ENCODE measurements around the gene PPP1CB.
A peak's percentile ranks its signal among the peaks of the same experiment; 100 is the strongest.
"Not testable (repeated sequence)": the region's sequence is repeated elsewhere in the genome, so short reads cannot be mapped to it uniquely, and the experiment has no call there.

Gene PPP1CB

GRCh38 chr2:28782423-28782822 lies 30.8 kb downstream of the PPP1CB start:
- peaks cover 96% of the 10 kb centered on the region for H3K36me3 ChIP-seq (ENCODE audit: control insufficient read depth, insufficient read depth, low read length, severe bottlenecking)
- H3K27me3 ChIP-seq (replicated peaks; ENCODE audit: control insufficient read depth, insufficient read depth, low read length), result no peaks in the 10 kb centered on the region
- no peak overlapping the region for H3K4me3 ChIP-seq (ENCODE audit: low read length)
- H3K9ac ChIP-seq (ENCODE audit: low read length), result no peak overlapping the region
- DNase-seq (ENCODE audit: low read depth), result no peak
- H3K4me1 ChIP-seq (ENCODE audit: control insufficient read depth, insufficient read depth, low read length), result no peaks in the 10 kb centered on the region
- no peaks in the 10 kb centered on the region for H3K9me3 ChIP-seq (ENCODE audit: control insufficient read depth, low read length)

DNA sequence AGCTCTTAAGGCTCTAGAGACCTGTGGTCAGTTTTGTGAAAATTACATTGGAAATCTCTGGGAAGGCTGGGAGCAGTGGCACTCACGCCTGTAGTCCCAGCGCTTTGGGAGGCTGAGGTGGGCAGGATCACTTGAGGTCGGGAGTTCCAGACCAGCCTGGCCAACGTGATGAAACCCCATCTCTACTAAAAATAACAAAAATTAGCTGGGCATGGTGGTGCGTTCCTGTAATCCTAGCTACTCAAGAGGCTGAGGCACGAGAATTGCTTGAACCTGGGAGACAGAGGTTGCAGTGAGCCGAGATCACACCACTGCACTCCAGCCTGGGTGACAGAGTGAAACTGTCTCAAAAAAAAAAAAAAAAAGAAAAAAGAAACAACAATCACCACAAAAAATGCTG lies 32.9 kb downstream of the PPP1CB start:
- H3K36me3 ChIP-seq (ENCODE audit: control insufficient read depth, insufficient read depth, low read length, severe bottlenecking), result peaks cover 95% of the 10 kb centered on the region
- H3K4me1 ChIP-seq (ENCODE audit: control insufficient read depth, insufficient read depth, low read length); H3K4me3 ChIP-seq (ENCODE audit: low read length); H3K9me3 ChIP-seq (ENCODE audit: control insufficient read depth, low read length); H3K27me3 ChIP-seq (replicated peaks; ENCODE audit: control insufficient read depth, insufficient read depth, low read length); H3K9ac ChIP-seq (ENCODE audit: low read length); DNase-seq (ENCODE audit: low read depth): not testable (repeated sequence)

DNA sequence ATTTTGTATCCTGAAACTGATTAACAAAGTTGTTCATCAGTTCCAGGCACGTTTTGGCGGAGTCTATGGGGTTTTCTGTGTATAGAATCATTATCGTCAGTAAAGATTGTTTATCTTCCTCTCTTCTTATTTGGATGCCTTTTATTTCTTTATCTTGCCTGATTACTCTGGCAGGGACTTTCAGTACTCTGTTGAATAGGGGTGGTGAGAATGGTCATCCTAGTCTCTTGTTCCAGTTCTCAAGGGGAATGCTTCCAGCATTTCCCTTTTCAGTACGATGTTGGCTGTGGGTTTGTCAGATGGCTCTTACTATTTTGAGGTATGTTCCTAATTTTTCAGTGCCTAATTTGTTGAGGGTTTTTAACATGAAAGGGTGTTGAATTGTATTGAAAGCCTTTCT lies 45.0 kb downstream of the PPP1CB start:
- Histone ChIP-seq H3K27me3 (replicated peaks; ENCODE audit: control insufficient read depth, insufficient read depth, low read length) (no peaks in the 10 kb centered on the region), H3K4me3 (ENCODE audit: low read length) (no peak overlapping the region), H3K4me1 (ENCODE audit: control insufficient read depth, insufficient read depth, low read length) (peaks cover 3% of the 10 kb centered on the region), H3K9ac (ENCODE audit: low read length) (no peak overlapping the region), H3K36me3 (ENCODE audit: control insufficient read depth, insufficient read depth, low read length, severe bottlenecking) (peaks cover 85% of the 10 kb centered on the region), H3K9me3 (ENCODE audit: control insufficient read depth, low read length) (peaks cover 10% of the 10 kb centered on the region)
- no peak for DNase-seq (ENCODE audit: low read depth)

GRCh38 chr2:28801726-28802125 lies 50.1 kb downstream of the PPP1CB start:
- Histone ChIP-seq H3K4me1 (ENCODE audit: control insufficient read depth, insufficient read depth, low read length) (peaks cover 30% of the 10 kb centered on the region), H3K36me3 (ENCODE audit: control insufficient read depth, insufficient read depth, low read length, severe bottlenecking) (peaks cover 59% of the 10 kb centered on the region), H3K9ac (ENCODE audit: low read length) (no peak overlapping the region), H3K4me3 (ENCODE audit: low read length) (no peak overlapping the region), H3K9me3 (ENCODE audit: control insufficient read depth, low read length) (no peaks in the 10 kb centered on the region), H3K27me3 (replicated peaks; ENCODE audit: control insufficient read depth, insufficient read depth, low read length) (no peaks in the 10 kb centered on the region)
- peak; percentile 27 for DNase-seq (ENCODE audit: low read depth)

DNA sequence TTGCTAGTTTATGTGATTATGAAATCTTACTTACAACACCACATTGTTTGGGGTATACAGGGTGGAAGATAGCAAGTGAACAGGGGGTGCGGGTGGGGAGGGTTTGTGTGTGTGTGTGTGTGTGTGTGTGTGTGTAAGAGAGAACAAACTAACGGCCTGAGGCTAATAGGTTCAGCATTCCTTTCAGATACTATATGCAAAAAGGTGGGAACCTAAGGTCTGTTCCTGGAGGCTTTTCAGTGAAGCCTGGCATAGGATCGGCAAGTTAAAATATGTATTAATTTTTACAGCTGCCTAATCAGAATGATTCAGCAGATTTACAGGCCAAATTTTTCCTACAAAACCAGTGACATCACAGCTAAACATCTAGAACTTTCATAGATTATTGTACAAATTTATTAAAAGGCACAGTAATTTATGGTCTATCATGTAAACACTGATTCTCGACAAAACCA lies 51.4 kb downstream of the PPP1CB start:
- H3K27me3 ChIP-seq (replicated peaks; ENCODE audit: control insufficient read depth, insufficient read depth, low read length), result no peaks in the 10 kb centered on the region
- peaks cover 30% of the 10 kb centered on the region for H3K4me1 ChIP-seq (ENCODE audit: control insufficient read depth, insufficient read depth, low read length)
- peak overlapping the region; percentile 20 for H3K9ac ChIP-seq (ENCODE audit: low read length)
- H3K4me3 ChIP-seq (ENCODE audit: low read length), result no peak overlapping the region
- H3K9me3 ChIP-seq (ENCODE audit: control insufficient read depth, low read length), result no peaks in the 10 kb centered on the region
- H3K36me3 ChIP-seq (ENCODE audit: control insufficient read depth, insufficient read depth, low read length, severe bottlenecking), result peaks cover 53% of the 10 kb centered on the region
- DNase-seq (ENCODE audit: low read depth), result peak; percentile 48

- Histone ChIP-seq H3K4me3 (ENCODE audit: low read length) (peak overlapping the region; percentile 79), H3K9me3 (ENCODE audit: control insufficient read depth, low read length) (no peaks in the 10 kb centered on the region), H3K36me3 (ENCODE audit: control insufficient read depth, insufficient read depth, low read length, severe bottlenecking) (peaks cover 14% of the 10 kb centered on the region), H3K4me1 (ENCODE audit: control insufficient read depth, insufficient read depth, low read length) (peaks cover 16% of the 10 kb centered on the region), H3K27me3 (replicated peaks; ENCODE audit: control insufficient read depth, insufficient read depth, low read length) (no peaks in the 10 kb centered on the region), H3K9ac (ENCODE audit: low read length) (peak overlapping the region; percentile 74)
- peak; percentile 2 for DNase-seq (ENCODE audit: low read depth)
Measured at GRCh38 chr2:28809927-28810326, 58.3 kb downstream of the PPP1CB start.

DNA sequence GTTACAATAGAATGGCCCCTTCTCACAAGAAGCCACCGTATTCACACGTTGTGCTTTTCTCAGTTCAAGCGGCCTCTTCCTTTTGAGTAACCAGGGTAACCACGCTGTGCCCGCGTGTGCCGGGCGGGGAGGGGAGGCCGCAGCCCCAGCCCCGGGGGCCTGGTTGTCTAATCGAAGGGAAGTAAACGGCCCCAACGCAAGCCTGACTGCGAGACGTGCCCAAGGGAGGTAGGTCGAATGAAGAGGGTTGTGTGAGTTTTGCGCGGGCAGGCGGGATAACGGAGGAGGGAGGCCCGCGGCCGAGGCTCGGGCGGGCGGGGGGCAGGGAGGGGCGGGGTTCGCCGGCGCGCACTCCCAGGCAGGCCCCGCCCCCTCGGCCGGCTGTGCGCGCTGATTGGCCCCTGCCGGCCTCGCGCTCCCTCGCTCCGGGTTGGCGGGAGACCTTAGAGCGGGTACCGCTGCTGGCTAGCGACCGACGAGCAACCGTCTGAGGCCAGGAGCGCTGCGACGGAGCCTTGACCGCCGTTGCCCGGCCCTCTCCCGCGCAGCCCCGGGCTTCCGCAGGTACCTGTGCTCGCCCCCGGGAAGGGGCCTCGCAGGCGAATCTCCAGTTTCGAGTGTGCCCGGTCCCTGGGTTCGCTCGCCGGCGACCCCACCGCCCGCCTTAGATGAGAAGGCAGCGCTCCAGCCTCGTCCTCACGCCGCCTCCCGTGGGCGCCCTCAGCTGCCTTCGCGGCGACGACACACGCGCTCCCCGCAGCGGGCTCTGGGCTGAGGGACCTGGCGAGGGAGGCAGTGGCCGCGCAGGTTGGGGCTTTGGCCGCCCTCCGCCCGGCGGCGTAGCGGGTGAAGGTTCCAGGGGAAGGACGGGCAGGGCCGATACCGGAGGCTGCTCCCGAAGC lies 59.0 kb downstream of the PPP1CB start, which contains the start of gene SPDYA:
SPDYA (plus strand) TSS at position 451 of the 902 bp plus-strand sequence. CDS start 5,181 bp downstream, outside the sequence.
- Histone ChIP-seq H3K9me3 (ENCODE audit: control insufficient read depth, low read length) (no peaks in the 10 kb centered on the region), H3K4me3 (ENCODE audit: low read length) (peak within 1 kb of the TSS; percentile 79), H3K9ac (ENCODE audit: low read length) (peak within 1 kb of the TSS; percentile 74), H3K36me3 (ENCODE audit: control insufficient read depth, insufficient read depth, low read length, severe bottlenecking) (peaks cover 7% of the 10 kb centered on the region), H3K4me1 (ENCODE audit: control insufficient read depth, insufficient read depth, low read length) (peaks cover 16% of the 10 kb centered on the region), H3K27me3 (replicated peaks; ENCODE audit: control insufficient read depth, insufficient read depth, low read length) (no peaks in the 10 kb centered on the region)
- DNase-seq (ENCODE audit: low read depth), result peak; percentile 75

DNA sequence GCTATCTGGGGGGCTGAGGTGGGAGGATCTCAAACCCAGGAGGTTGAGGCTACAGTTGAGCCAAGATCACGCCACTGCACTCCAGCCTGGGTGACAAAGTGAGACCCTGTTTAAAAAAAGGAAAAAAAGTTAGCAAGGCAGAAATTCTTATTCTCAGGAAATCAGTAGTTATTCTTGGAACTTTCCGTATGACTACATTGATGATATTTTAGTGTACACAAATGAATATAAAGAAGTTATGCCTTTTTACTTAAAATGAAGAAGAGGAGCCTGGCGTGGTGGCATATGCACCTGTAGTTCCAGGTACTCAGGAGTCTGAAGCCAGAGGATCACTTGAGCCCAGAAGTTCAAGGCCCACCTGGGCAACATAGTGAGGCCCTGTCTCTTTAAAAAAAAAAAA lies 66.4 kb downstream of the PPP1CB start:
- Histone ChIP-seq H3K9me3 (ENCODE audit: control insufficient read depth, low read length) (no peaks in the 10 kb centered on the region), H3K4me3 (ENCODE audit: low read length) (no peak overlapping the region), H3K36me3 (ENCODE audit: control insufficient read depth, insufficient read depth, low read length, severe bottlenecking) (no peaks in the 10 kb centered on the region), H3K27me3 (replicated peaks; ENCODE audit: control insufficient read depth, insufficient read depth, low read length) (no peaks in the 10 kb centered on the region), H3K9ac (ENCODE audit: low read length) (no peak overlapping the region), H3K4me1 (ENCODE audit: control insufficient read depth, insufficient read depth, low read length) (no peaks in the 10 kb centered on the region)
- DNase-seq (ENCODE audit: low read depth), result no peak

DNA sequence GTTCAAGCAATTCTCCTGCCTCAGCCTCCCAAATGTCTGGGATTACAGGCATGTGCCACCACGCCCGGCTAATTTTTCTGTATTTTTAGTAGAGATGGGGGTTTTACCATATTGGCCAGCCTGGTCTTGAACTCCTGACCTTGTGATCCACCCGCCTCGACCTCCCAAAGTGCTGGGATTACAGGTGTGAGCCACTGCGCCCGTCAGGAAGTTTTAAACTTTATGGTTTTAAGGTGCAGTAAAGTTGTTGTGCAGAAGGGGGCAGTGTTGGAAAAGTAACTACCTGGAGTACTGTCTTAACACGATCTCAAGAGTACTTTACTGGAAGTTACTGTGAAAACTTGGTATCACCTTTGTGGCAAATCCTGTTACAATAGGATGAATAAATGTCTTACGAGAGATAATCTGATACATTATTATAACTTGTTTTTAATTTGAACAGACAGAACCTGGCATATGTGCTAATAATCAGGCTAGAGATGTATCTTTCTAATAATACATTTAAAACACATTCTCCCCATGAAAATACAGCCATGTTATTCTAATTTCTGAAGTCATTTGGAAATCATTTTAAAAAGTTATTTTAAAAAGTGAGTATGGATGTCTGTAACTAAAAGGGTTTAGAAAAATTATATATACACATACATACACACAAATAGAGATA lies 69.8 kb downstream of the PPP1CB start:
- Histone ChIP-seq H3K27me3 (replicated peaks; ENCODE audit: control insufficient read depth, insufficient read depth, low read length) (no peaks in the 10 kb centered on the region), H3K36me3 (ENCODE audit: control insufficient read depth, insufficient read depth, low read length, severe bottlenecking) (no peaks in the 10 kb centered on the region), H3K4me1 (ENCODE audit: control insufficient read depth, insufficient read depth, low read length) (no peaks in the 10 kb centered on the region), H3K9me3 (ENCODE audit: control insufficient read depth, low read length) (no peaks in the 10 kb centered on the region), H3K4me3 (ENCODE audit: low read length) (no peak overlapping the region), H3K9ac (ENCODE audit: low read length) (no peak overlapping the region)
- peak; percentile 77 for DNase-seq (ENCODE audit: low read depth)

DNA sequence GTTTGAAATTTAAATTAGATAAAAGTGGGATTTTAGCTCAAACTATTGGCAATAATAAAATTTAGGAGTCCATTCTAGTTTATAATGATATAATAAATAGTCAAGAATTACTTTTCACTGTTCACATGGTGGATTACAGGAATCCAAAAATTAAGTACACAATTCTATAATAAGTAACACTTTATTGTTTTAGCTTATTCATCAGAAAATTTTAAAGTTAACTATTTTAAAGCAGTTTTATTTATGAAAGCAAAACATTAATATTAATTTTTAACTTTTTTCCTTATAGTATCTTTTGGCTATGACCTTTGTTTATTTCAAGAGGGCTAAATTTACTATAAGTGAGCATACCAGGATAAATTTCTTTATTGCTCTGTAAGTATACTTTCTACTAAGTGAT lies 70.4 kb downstream of the PPP1CB start:
- H3K9me3 ChIP-seq (ENCODE audit: control insufficient read depth, low read length), result no peaks in the 10 kb centered on the region

GRCh38 chr2:28824207-28824606 lies 72.6 kb downstream of the PPP1CB start:
- Histone ChIP-seq H3K9me3 (ENCODE audit: control insufficient read depth, low read length) (no peaks in the 10 kb centered on the region), H3K4me1 (ENCODE audit: control insufficient read depth, insufficient read depth, low read length) (no peaks in the 10 kb centered on the region), H3K9ac (ENCODE audit: low read length) (no peak overlapping the region), H3K27me3 (replicated peaks; ENCODE audit: control insufficient read depth, insufficient read depth, low read length) (no peaks in the 10 kb centered on the region), H3K4me3 (ENCODE audit: low read length) (no peak overlapping the region), H3K36me3 (ENCODE audit: control insufficient read depth, insufficient read depth, low read length, severe bottlenecking) (no peaks in the 10 kb centered on the region)
- DNase-seq (ENCODE audit: low read depth), result no peak

More for the DNA sequence above, 70.4 kb downstream of the PPP1CB start:
- no peaks in the 10 kb centered on the region for H3K27me3 ChIP-seq (replicated peaks; ENCODE audit: control insufficient read depth, insufficient read depth, low read length)
- H3K4me3 ChIP-seq (ENCODE audit: low read length), result no peak overlapping the region
- no peak overlapping the region for H3K9ac ChIP-seq (ENCODE audit: low read length)
- no peak for DNase-seq (ENCODE audit: low read depth)
- H3K4me1 ChIP-seq (ENCODE audit: control insufficient read depth, insufficient read depth, low read length), result no peaks in the 10 kb centered on the region
- H3K36me3 ChIP-seq (ENCODE audit: control insufficient read depth, insufficient read depth, low read length, severe bottlenecking), result no peaks in the 10 kb centered on the region

Data from adipocyte (in vitro differentiated cells).